ENCODE data around the gene ZBTB24. TPM values are rescaled to one million over a fixed set of nuclear protein-coding genes. Genes with fewer than 3 reads are reported as not detected.

Gene ZBTB24
- total RNA-seq, 3 donors from 2014 or later (not counting 1 experiment from before 2014, with no cell fraction given), result 6.7 to 10.6 (median 8.6) TPM

DNA sequence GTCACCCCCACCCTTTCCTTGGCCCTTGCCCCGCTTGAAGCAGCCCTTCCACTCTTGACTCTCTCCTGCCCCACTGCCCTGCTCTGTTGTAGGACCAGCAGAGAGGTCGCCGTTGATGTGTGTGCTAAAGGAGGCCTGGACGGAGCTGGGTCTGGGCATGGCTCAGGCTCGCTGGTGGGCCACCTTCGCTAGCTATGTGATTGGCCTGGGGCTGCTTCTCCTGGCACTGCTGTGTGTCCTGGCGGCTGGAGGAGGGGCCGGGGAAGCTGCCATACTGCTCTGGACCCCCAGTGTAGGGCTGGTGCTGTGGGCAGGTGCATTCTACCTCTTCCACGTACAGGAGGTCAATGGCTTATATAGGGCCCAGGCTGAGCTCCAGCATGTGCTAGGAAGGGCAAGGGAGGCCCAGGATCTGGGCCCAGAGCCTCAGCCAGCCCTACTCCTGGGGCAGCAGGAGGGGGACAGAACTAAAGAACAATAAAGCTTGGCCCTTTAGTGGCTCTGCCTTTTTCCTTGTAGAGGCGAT lies 39.5 kb downstream of the ZBTB24 start:
- Histone ChIP-seq H3K9me3 (ENCODE audit: control insufficient read depth, insufficient read depth, low read length) (no peaks in the 10 kb centered on the region), H3K4me3 (ENCODE audit: low read length) (no peak overlapping the region), H3K27ac (ENCODE audit: low read length) (no peak overlapping the region), H3K36me3 (ENCODE audit: control insufficient read depth, insufficient read depth, low read length) (peaks cover 45% of the 10 kb centered on the region), H3K4me1 (ENCODE audit: control insufficient read depth, insufficient read depth, low read length) (peaks cover 29% of the 10 kb centered on the region), H3K27me3 (ENCODE audit: control insufficient read depth, insufficient read depth, low read length) (no peaks in the 10 kb centered on the region)
- Mint-ChIP-seq H3K36me3 (no peaks in the 10 kb centered on the region), H3K27ac (peak overlapping the region; percentile 38 to 92), H3K4me3 (no peak overlapping the region), H3K9me3 (no peaks in the 10 kb centered on the region), H3K27me3 (ENCODE audit: low read depth in 2 of 2) (no peaks in the 10 kb centered on the region), H3K4me1 (peaks cover 23 to 52% of the 10 kb centered on the region in 2 donors)
- ATAC-seq (no peak), DNase-seq (no peak)
- TF ChIP-seq, protein P1, sequence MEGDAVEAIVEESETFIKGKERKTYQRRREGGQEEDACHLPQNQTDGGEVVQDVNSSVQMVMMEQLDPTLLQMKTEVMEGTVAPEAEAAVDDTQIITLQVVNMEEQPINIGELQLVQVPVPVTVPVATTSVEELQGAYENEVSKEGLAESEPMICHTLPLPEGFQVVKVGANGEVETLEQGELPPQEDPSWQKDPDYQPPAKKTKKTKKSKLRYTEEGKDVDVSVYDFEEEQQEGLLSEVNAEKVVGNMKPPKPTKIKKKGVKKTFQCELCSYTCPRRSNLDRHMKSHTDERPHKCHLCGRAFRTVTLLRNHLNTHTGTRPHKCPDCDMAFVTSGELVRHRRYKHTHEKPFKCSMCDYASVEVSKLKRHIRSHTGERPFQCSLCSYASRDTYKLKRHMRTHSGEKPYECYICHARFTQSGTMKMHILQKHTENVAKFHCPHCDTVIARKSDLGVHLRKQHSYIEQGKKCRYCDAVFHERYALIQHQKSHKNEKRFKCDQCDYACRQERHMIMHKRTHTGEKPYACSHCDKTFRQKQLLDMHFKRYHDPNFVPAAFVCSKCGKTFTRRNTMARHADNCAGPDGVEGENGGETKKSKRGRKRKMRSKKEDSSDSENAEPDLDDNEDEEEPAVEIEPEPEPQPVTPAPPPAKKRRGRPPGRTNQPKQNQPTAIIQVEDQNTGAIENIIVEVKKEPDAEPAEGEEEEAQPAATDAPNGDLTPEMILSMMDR (IDR thresholded peaks at IDR 0.05), result no peak
- WGBS (ENCODE audit: insufficient coverage), result 95% methylated on average over 10 of the region's 10 CpGs
- intact Hi-C loops (cut with micrococcal nuclease), result loop anchor here (5.0 to 10.0 kb wide), 2 partner anchors 256 to 349 kb away; partner anchors contain the start of genes CEP57L1 and SESN1

DNA sequence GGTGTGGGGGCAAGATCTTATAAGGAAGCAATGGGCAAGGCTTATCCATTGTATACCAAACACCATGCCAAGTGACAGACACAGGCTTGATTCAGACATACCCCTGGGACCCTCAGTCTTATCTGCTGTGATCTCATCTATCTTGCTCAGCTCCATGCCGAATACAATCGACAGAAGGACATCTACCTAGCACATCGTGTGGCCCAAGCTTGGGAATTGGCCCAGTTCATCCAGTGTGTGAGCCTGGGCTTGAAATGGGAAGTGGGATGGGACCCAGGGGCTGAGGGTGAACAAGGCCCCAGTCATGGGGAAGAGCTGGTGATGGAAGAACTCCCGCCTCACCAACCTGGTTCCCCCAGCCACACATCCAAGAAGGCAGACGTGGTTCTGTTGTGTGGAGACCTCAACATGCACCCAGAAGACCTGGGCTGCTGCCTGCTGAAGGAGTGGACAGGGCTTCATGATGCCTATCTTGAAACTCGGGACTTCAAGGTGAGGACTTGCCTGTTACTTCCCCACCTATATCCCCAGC lies 40.6 kb downstream of the ZBTB24 start:
- Histone ChIP-seq H3K9me3 (ENCODE audit: control insufficient read depth, insufficient read depth, low read length) (no peaks in the 10 kb centered on the region), H3K4me3 (ENCODE audit: low read length) (no peak overlapping the region), H3K4me1 (ENCODE audit: control insufficient read depth, insufficient read depth, low read length) (peaks cover 23% of the 10 kb centered on the region), H3K27ac (ENCODE audit: low read length) (no peak overlapping the region), H3K36me3 (ENCODE audit: control insufficient read depth, insufficient read depth, low read length) (peaks cover 44% of the 10 kb centered on the region), H3K27me3 (ENCODE audit: control insufficient read depth, insufficient read depth, low read length) (no peaks in the 10 kb centered on the region)
- Mint-ChIP-seq H3K9me3 (no peaks in the 10 kb centered on the region), H3K27me3 (ENCODE audit: low read depth in 2 of 2) (no peaks in the 10 kb centered on the region), H3K27ac (peak overlapping the region; percentile 81 to 92), H3K36me3 (no peaks in the 10 kb centered on the region), H3K4me3 (peak overlapping the region; percentile 89), H3K4me1 (peaks cover 17 to 42% of the 10 kb centered on the region in 2 donors)
- TF ChIP-seq, protein P1 (IDR thresholded peaks at IDR 0.05), result no peak
- WGBS (ENCODE audit: insufficient coverage), result 93% methylated on average over 6 of the region's 6 CpGs
- ATAC-seq (no peak), DNase-seq (no peak)
- intact Hi-C loops (cut with micrococcal nuclease), result loop anchor here (5.0 to 10.0 kb wide), 2 partner anchors 255 to 348 kb away; partner anchors contain the start of genes CEP57L1 and SESN1

DNA sequence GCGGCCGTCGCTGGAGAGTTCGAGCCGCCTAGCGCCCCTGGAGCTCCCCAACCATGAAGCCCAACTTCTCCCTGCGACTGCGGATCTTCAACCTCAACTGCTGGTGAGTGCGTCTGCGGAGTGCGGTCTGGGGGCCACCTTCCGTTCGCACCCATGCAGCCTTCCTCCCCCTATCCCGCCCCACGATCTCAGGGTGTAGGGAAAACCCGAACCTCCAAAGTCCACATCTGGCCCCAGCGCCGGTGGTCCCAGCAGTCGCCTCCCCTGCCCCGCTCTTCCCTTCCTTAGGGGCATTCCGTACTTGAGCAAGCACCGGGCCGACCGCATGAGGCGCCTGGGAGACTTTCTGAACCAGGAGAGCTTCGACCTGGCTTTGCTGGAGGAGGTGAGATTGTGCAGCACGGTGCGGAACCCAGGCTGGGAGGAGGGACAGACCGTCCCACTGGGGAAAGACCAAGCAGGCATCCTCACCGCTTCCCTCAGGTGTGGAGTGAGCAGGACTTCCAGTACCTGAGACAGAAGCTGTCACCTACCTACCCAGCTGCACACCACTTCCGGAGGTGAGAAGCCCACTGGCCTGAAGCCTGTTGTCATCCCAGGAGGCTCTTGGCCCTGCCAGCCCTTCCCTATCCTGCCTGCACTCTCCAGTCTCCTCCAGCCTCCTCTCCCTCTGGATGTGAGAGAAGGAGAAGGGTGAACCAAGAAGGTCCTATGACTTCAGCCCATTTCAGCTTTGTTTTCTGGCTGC lies 41.8 kb downstream of the ZBTB24 start:
- Mint-ChIP-seq H3K27me3 (ENCODE audit: low read depth in 2 of 2) (no peaks in the 10 kb centered on the region), H3K9me3 (no peaks in the 10 kb centered on the region), H3K27ac (peak overlapping the region; percentile 81 to 92), H3K4me3 (peak overlapping the region; percentile 89), H3K36me3 (no peaks in the 10 kb centered on the region), H3K4me1 (peaks cover 17 to 35% of the 10 kb centered on the region in 2 donors)
- Histone ChIP-seq H3K36me3 (ENCODE audit: control insufficient read depth, insufficient read depth, low read length) (peaks cover 33% of the 10 kb centered on the region), H3K4me1 (ENCODE audit: control insufficient read depth, insufficient read depth, low read length) (peaks cover 23% of the 10 kb centered on the region), H3K9me3 (ENCODE audit: control insufficient read depth, insufficient read depth, low read length) (no peaks in the 10 kb centered on the region), H3K27ac (ENCODE audit: low read length) (peak overlapping the region; percentile 74), H3K4me3 (ENCODE audit: low read length) (peak overlapping the region; percentile 64), H3K27me3 (ENCODE audit: control insufficient read depth, insufficient read depth, low read length) (no peaks in the 10 kb centered on the region)
- TF ChIP-seq, protein P1 (IDR thresholded peaks at IDR 0.05), result no peak
- 1% methylated on average over 30 of the region's 31 CpGs for WGBS (ENCODE audit: insufficient coverage)
- ATAC-seq (peak; percentile 34 to 41 (median 40)), DNase-seq (peak; percentile 48 to 78)
- intact Hi-C loops (cut with micrococcal nuclease), result loop anchor here (1.0 to 10.0 kb wide), 4 partner anchors 13 to 346 kb away; partner anchors contain the start of genes CEP57L1, SESN1 and ZBTB24

Data from natural killer cell (primary cell).